GM18499 (cell line): Measurements from ENCODE around the gene IL18R1.
A peak's percentile ranks its signal among the peaks of the same experiment; 100 is the strongest.
"Not testable (repeated sequence)": the region's sequence is repeated elsewhere in the genome, so short reads cannot be mapped to it uniquely, and the experiment has no call there.

ENCODE experiments used
- ATAC-seq: cut with Tn5 transposase; IDR thresholded peaks from one replicate; pipeline ENCODE4 v1.9.1; 2021; ENCODE audit warnings: moderate number of reproducible peaks; ENCODE audit not compliant: insufficient read depth, unreplicated experiment

IL18R1 gene

GRCh38 chr2:102355526-102356380, at the start of gene IL18R1:
Gene IL18R1 (plus strand): TSS chr2:102355796. CDS start chr2:102362661, 6,865 bp downstream.
- ATAC-seq = peak; percentile 74

- ATAC-seq = no peak
Measured at GRCh38 chr2:102306125-102306524, 49.5 kb upstream of the IL18R1 start.

- no peak for ATAC-seq
Measured at GRCh38 chr2:102310964-102311640, 44.5 kb upstream of the IL18R1 start, which contains the start of gene IL1RL1. Gene IL1RL1 (plus strand): TSS chr2:102311563. CDS start chr2:102338265, 26,702 bp downstream.

- no peak for ATAC-seq
Measured at GRCh38 chr2:102313025-102313424, 42.6 kb upstream of the IL18R1 start.

GRCh38 chr2:102313471-102313870, 42.1 kb upstream of the IL18R1 start:
- ATAC-seq = no peak

GRCh38 chr2:102313950-102314349, 41.6 kb upstream of the IL18R1 start:
- no peak for ATAC-seq

- ATAC-seq = no peak
Measured at GRCh38 chr2:102315921-102316320, 39.7 kb upstream of the IL18R1 start.

- no peak for ATAC-seq
Measured at GRCh38 chr2:102317715-102318114, 37.9 kb upstream of the IL18R1 start.

GRCh38 chr2:102318437-102318836, 37.2 kb upstream of the IL18R1 start:
- ATAC-seq = no peak

GRCh38 chr2:102321941-102322719, 33.5 kb upstream of the IL18R1 start:
- no peak for ATAC-seq

- ATAC-seq = not testable (repeated sequence)
Measured at GRCh38 chr2:102324914-102325313, 30.7 kb upstream of the IL18R1 start.

GRCh38 chr2:102331311-102331980, 24.1 kb upstream of the IL18R1 start:
- no peak for ATAC-seq

GRCh38 chr2:102334486-102334885, 21.1 kb upstream of the IL18R1 start:
- ATAC-seq = no peak

- no peak for ATAC-seq
Measured at GRCh38 chr2:102335871-102336366, 19.7 kb upstream of the IL18R1 start.

GRCh38 chr2:102336502-102336945, 19.1 kb upstream of the IL18R1 start:
- ATAC-seq = no peak

- no peak for ATAC-seq
Measured at GRCh38 chr2:102337012-102337411, 18.6 kb upstream of the IL18R1 start.

- ATAC-seq = no peak
Measured at GRCh38 chr2:102337481-102338386, 17.9 kb upstream of the IL18R1 start.

GRCh38 chr2:102340778-102341177, 14.8 kb upstream of the IL18R1 start:
- no peak for ATAC-seq

GRCh38 chr2:102342888-102343287, 12.7 kb upstream of the IL18R1 start:
- no peak for ATAC-seq
